Medulla oblongata (tissue), 1 donor: ENCODE data around the gene SH2D7.

ENCODE experiments used
- DNase-seq: peaks from one replicate; pipeline ENCODE4 v3.0.0-alpha.2; 2015; ENCODE audit errors: extremely low spot score

The SH2D7 gene

GRCh38 chr15:78061963-78062427 is 30.4 kb upstream of the SH2D7 start:
- DNase-seq: peak; percentile 66

DNA sequence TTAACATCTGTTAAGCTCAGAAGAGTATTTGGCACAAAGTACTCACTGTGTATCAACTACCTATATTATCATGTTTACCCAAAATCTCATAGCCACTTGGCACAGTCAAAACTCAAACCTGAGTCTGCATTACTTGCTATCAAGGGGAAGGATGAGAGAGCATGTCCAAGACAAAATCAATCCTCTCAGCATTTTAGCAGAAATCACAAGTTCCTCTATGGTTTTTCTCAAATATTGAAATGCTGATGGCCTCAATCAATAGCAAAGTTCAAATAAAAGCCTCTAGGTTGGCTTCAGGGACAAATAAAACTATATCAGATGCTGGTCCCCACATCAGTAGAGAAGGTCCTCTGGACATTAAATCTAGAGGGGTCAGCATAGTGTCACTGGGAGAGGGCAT is 29.1 kb upstream of the SH2D7 start:
- no peak for DNase-seq

DNA sequence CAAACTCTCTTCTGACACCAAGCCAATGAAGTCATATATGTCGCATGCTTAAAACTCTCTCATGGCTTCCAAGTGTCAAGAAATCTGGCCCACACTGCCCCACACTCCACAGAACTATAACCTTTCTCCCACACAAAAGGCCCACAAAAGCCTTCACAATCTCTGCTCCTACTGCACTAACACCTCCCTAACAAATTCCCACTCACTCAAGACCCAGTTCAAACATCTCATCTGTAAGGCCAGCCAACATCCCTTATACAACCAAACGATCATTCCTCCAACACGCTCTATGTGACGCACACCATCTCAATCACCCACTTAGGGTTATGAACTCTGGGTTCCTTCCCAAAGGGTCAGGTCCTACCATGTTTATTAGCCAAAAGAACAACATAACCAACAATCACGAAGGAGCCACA is 28.4 kb upstream of the SH2D7 start:
- no peak for DNase-seq

DNA sequence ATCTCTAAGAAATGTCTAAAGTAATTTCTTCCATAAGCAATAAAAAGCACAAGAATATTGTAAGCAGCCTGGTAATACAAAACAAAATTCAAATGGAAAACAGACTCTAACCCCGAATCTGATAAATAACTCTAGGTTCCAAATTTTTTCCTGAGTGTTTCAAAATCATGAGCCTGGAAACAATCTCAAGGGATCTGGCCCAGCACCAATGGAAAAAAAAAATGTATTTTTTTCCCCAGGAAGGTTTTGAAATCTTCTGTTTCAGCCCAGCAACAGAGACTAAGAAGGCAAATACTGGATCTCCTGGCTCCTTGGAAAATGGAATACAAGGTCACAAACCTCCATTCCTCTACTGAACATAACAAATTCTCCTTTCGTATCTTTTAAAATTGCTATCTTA is 27.8 kb upstream of the SH2D7 start:
- DNase-seq: no peak

DNA sequence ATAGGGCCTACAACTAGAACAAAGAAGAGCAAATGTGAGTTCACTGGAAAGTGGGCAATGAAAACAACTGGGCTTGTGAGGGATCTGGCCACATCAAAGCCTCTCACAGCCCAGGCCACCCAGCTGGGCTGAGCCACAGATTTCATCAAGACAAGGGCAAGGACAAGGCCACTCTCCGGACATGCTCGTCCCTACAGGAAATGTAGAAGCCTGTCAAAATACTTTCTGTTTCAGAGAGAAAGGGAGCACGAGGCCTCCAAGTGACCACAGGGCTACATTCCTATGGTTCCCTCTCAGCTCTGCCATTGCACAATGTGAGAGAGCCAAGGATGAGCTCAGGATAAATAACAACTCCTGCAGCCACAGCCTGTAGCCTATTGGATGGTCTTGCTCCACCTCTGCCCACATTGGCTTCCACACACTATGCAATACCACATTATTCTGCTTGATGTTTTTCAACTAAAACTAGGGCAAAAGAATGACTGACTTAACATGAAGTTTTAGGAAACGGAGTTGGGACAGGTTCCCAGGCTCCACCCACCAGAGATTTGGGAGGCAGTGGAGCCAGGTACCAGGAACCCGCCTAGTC is 27.0 kb upstream of the SH2D7 start:
- peak; percentile 86 for DNase-seq

DNA sequence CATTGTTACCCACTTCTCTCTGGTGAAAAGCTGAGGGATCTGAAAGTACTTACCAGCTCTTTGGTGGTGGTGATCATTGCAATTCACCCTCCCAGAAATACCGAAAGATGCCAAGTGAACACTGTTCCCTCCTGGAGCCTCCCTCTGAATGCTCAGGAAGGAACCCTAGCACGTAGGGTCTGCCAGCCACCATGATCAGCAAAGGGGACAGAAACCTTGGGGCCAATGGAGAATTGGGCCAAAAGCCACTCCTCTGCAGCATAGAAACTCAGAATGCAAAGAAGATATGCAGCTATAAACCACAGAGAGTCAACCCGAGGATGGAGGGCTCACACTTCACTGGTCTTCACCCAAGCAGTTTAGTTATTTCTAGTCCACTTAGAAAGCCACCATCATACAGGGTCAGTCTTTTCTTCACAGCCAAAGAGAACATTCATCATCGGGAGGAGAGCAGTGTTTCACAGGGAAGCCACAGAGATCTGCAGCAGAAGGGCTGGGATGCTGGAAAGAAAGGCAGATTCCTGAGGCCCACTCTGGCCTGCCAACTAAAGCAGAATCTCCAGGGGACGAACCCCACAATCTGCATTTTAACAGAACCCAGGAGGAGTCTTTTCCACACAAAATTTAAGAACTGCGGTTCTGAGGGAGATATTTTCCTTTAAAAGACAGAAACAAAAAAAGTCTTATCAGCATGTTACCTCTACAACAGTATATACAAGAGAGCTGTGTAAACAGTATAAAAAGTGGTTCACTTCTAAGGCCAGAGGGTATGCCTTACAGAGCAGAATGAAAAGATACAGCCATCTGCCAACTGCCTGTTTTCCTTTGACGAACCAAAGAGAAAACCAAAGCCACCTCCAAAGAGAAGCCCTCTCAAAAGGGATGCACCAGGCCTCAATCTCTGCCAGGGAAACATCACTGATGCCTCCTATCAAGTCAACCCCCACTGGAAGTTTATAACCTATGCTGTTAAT is 26.1 kb upstream of the SH2D7 start:
- DNase-seq: no peak

DNA sequence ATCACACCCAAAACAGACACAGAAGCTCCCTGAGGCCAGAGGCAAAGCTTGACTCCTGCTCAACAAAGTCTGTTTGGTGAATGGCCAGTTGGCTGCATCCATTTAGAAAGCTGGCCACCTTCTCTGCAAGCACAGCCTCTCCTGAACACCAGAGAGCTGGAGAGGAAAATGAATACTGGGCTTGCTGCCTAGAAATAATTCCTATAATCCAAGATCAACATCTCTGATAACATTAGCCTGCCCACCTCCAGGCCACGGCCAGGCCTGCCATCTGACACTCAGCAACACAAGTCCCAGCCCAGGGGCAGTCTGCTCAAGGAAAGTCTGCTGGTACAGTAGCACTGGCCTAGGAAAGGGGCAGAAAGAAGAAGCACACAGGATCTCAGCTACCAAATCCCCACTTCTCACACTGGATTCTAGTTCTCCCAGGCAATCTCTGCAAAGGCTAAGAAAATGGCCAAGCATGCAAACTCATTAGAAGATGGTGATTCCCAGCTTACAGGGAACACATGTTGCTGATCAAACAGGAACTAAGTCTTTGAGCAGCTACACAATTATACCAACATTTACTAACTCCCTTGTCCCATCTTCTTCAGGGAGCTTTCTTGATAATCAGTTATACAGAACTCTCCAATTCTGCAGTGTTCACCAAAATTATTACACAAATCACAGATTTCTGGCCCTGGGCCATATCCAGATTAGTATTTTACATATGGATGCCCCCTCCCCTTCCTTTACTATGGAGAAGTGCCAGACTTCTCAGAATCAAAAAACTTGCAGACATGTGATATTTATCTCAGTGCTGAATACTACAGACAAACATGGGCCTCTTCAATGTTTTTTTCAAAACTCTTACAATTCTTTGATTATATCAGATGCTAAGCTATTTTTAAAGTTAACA is 24.8 kb upstream of the SH2D7 start:
- no peak for DNase-seq

- no peak for DNase-seq
Measured at GRCh38 chr15:78069052-78069414, 23.3 kb upstream of the SH2D7 start.

GRCh38 chr15:78069462-78070029 is 22.8 kb upstream of the SH2D7 start:
- DNase-seq: no peak

GRCh38 chr15:78070049-78070700 is 22.2 kb upstream of the SH2D7 start:
- DNase-seq: no peak

- no peak for DNase-seq
Measured at GRCh38 chr15:78071383-78071782, 21.0 kb upstream of the SH2D7 start.

DNA sequence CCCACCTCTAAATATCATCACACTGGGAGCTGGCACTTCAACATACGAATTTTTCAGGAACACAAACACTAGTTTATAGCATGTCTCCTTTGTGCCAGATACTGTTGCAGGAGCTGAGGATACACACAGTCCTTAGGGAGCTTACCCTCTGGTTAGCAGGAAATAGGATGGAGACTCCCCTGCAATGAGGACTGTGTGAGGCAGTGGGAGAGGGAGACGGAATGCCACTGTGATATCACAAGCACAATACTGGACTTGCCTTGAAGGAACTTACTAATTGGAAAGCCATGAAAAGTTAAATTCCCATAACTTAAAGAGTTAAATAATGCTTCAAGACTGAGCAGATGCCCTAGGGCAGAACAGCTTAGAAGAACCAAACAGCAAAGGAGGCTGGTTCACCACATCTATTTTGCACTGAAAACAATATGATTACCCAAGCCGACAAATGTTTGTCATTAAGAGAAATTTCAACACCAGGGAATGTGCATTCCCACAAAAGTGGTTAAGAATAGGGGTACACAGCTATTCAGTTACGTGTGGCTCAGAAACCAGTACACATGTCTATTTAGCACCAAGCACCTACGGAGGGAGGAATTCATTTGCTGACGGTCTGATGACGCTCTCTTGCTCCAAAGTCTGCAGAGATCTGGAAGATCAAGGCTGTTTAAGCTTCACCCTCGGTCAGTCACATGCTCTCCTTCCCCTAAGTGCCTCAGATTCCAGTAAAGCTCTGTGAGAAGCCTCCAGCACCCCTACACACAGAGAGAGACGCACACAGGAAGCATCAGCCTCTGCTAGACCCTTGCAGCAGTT is 20.1 kb upstream of the SH2D7 start:
- peak; percentile 90 for DNase-seq

DNA sequence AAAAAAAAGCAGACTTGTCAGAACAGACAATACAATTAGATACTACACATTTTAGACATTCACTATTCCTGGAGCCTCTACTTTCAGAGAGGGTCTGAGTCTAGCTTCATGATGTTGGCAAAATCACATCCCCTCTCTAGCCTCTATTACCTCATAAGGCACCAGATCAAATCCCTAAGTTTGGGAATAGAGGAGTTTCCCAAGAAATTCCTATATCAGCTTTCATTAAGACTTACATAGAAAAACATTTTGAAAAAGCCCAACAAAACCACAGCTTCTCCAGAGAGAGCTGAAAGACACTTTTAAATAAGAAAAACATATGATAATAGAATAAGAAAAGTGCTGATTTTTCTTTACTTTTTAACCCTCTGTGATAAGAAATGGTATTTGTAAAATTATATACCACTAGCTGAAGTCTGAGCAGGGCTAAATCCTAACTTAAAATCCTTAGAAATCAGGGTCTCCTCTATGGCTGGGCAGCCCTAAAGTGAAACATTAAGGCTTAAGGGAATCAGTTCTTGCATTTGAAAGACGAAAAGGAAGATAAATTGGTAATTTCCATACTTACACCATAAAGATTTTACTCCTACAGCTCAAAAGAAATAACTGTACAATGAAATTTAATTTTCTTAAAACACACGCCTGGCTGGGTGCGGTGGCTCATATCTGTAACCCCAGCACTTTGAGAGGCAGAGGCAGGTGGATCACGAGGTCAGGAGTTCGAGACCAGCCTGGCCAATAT is 19.1 kb upstream of the SH2D7 start:
- no peak for DNase-seq

GRCh38 chr15:78075490-78076230 is 16.7 kb upstream of the SH2D7 start:
- peak; percentile 61 for DNase-seq

GRCh38 chr15:78076231-78077052 is 15.9 kb upstream of the SH2D7 start:
- DNase-seq: peak; percentile 44

- peak; percentile 66 for DNase-seq
Measured at GRCh38 chr15:78077053-78077870, 15.1 kb upstream of the SH2D7 start, which contains the start of gene TBC1D2B. Gene TBC1D2B, minus strand, starts transcription at chr15:78077711. Its CDS starts 59 bp downstream, at chr15:78077652.

GRCh38 chr15:78077871-78078210 is 14.5 kb upstream of the SH2D7 start:
- DNase-seq: peak; percentile 34
